ENCODE results near the gene MYMX. TPM values are rescaled to one million over a fixed set of nuclear protein-coding genes. Genes with fewer than 3 reads are reported as not detected.
"Not testable (repeated sequence)": the region's sequence is repeated elsewhere in the genome, so short reads cannot be mapped to it uniquely, and the experiment has no call there.

The MYMX gene
- total and polyA plus RNA-seq, 4 donors, result 0.14 TPM; not detected in 3

- TF ChIP-seq ZBTB33 (IDR thresholded peaks at IDR 0.05), result no peak
- no peak for TF ChIP-seq FOXA1 (IDR thresholded peaks at IDR 0.05)
- no peak for TF ChIP-seq TAF1 (conservative IDR thresholded peaks at IDR 0.05)
Measured at GRCh38 chr6:44180886-44181285, 35.8 kb upstream of the MYMX start (continued).

- DNase-seq (ENCODE audit: low spot score); H3K4me3 ChIP-seq (ENCODE audit: low read depth in 1 of 3, low read length in 3 of 3); H3K36me3 ChIP-seq (ENCODE audit: control insufficient read depth in 4 of 4, insufficient read depth in 3 of 4, low read depth in 1 of 4, low read length in 3 of 4); H3K27me3 ChIP-seq (ENCODE audit: control insufficient read depth in 4 of 4, insufficient read depth in 4 of 4, low read length in 3 of 4); H3K27ac ChIP-seq (ENCODE audit: low read depth in 1 of 2, low read length in 2 of 2); H3K9me3 ChIP-seq (ENCODE audit: control insufficient read depth in 4 of 4, low read length in 3 of 4); H3K4me1 ChIP-seq (ENCODE audit: control insufficient read depth in 4 of 4, insufficient read depth in 4 of 4, low read length in 3 of 4); H3K9ac ChIP-seq (ENCODE audit: low read depth in 1 of 2, low read length in 2 of 2): not testable (repeated sequence)
Measured at GRCh38 chr6:44181784-44182183, 34.9 kb upstream of the MYMX start.

GRCh38 chr6:44182911-44183390, 33.8 kb upstream of the MYMX start:
- TF ChIP-seq HNF4A (conservative IDR thresholded peaks at IDR 0.05) (no peak), ZBTB33 (IDR thresholded peaks at IDR 0.05) (no peak), JUND (IDR thresholded peaks at IDR 0.05) (no peak), REST (IDR thresholded peaks at IDR 0.05) (no peak), RXRA (IDR thresholded peaks at IDR 0.05) (no peak), FOXA2 (IDR thresholded peaks at IDR 0.05) (no peak), TAF1 (conservative IDR thresholded peaks at IDR 0.05) (no peak), NR2F2 (IDR thresholded peaks at IDR 0.05) (no peak), MAX (IDR thresholded peaks at IDR 0.05) (no peak), RAD21 (IDR thresholded peaks at IDR 0.05) (no peak), FOXA1 (IDR thresholded peaks at IDR 0.05) (no peak), YY1 (IDR thresholded peaks at IDR 0.05) (no peak), CTCF (IDR thresholded peaks at IDR 0.05; ENCODE audit: low read depth, low read length, missing input control) (no peak), SP1 (IDR thresholded peaks at IDR 0.05) (no peak), GABPA (IDR thresholded peaks at IDR 0.05 in 1 of 2, conservative IDR thresholded peaks at IDR 0.05 in 1 of 2) (no peak), HNF4G (IDR thresholded peaks at IDR 0.05) (no peak), ATF3 (IDR thresholded peaks at IDR 0.05) (no peak)
- WGBS, result 97% methylated on average over 4 of the region's 4 CpGs
- no peak overlapping the region for H3K9ac ChIP-seq (ENCODE audit: low read depth in 1 of 2, low read length in 2 of 2)
- no peaks in the 10 kb centered on the region for H3K9me3 ChIP-seq (ENCODE audit: control insufficient read depth in 4 of 4, low read length in 3 of 4)
- no peak overlapping the region for H3K27ac ChIP-seq (ENCODE audit: low read depth in 1 of 2, low read length in 2 of 2)
- H3K36me3 ChIP-seq (ENCODE audit: control insufficient read depth in 4 of 4, insufficient read depth in 3 of 4, low read depth in 1 of 4, low read length in 3 of 4), result no peaks in the 10 kb centered on the region
- no peaks in the 10 kb centered on the region for H3K27me3 ChIP-seq (ENCODE audit: control insufficient read depth in 4 of 4, insufficient read depth in 4 of 4, low read length in 3 of 4)
- H3K4me1 ChIP-seq (ENCODE audit: control insufficient read depth in 4 of 4, insufficient read depth in 4 of 4, low read length in 3 of 4), result peaks cover 0 to 6% (median 0%) of the 10 kb centered on the region in 4 donors
- no peak overlapping the region for H3K4me3 ChIP-seq (ENCODE audit: low read depth in 1 of 3, low read length in 3 of 3)
- DNase-seq (ENCODE audit: low spot score), result no peak

Measured in liver (tissue), 9 donors.